H1 (cell line): Measurements from ENCODE around the gene NTN1. TPM values are rescaled to one million over a fixed set of nuclear protein-coding genes. Genes with fewer than 3 reads are reported as not detected.

Experiments used
- CTCF ChIA-PET: fragments of 300-600 bp; sonication (Branson Sonifier 250); formaldehyde crosslinking; loops from one replicate; lab custom pipeline; 2021; ENCODE audit not compliant: partially characterized antibody; lab: Charles Lee
- POLR2A ChIA-PET: fragments of 300-600 bp; sonication (Branson Sonifier 250); formaldehyde crosslinking; loops from one replicate; lab custom pipeline; 2021; ENCODE audit warnings: inconsistent platforms; ENCODE audit not compliant: partially characterized antibody; lab: Charles Lee
- DNase-seq, 2 experiments: peaks; one replicate each; pipeline versions ENCODE4 v3.0.0 to v3.0.0-alpha.2; 2010 to 2022; ENCODE audit warnings: low spot score in 2 of 2, low read depth in 1 of 2, mixed read lengths in 1 of 2
- FAIRE-seq: peaks from 2 replicates; lab custom pipeline; 2011; peaks lifted over from hg19 to GRCh38; lab: Jason Lieb, UNC
- H2AFZ ChIP-seq: 2 replicates; pipeline ENCODE4 v1.8.1; 2012; ENCODE audit warnings: low read length, inconsistent platforms
- H2AK5ac ChIP-seq: 2 replicates; pipeline ENCODE4 v1.6.1; 2013; ENCODE audit warnings: low read depth, low read length
- H2BK120ac ChIP-seq: replicated peaks from 2 replicates; pipeline ENCODE3; 2013; ENCODE audit warnings: low read depth, low read length, inconsistent platforms
- H2BK12ac ChIP-seq: 2 replicates; pipeline ENCODE4 v1.6.1; 2013; ENCODE audit warnings: low read depth, low read length
- H2BK15ac ChIP-seq: 2 replicates; pipeline ENCODE4 v1.6.1; 2013; ENCODE audit warnings: low read length
- H2BK20ac ChIP-seq: 2 replicates; pipeline ENCODE4 v1.6.1; 2013; ENCODE audit warnings: low read length
- H2BK5ac ChIP-seq: 2 replicates; pipeline ENCODE4 v1.6.1; 2013; ENCODE audit warnings: low read depth, low read length
- H3K14ac ChIP-seq: 2 replicates; pipeline ENCODE4 v1.6.1; 2013; ENCODE audit warnings: inconsistent platforms; ENCODE audit not compliant: insufficient read length
- H3K18ac ChIP-seq: 2 replicates; pipeline ENCODE4 v1.6.1; 2013; ENCODE audit warnings: low read length; ENCODE audit errors: extremely low read depth
- H3K23ac ChIP-seq: 2 replicates; pipeline ENCODE4 v1.6.1; 2013; ENCODE audit warnings: inconsistent platforms; ENCODE audit not compliant: insufficient read length
- H3K23me2 ChIP-seq: 2 replicates; pipeline ENCODE4 v1.6.1; 2013; ENCODE audit warnings: low read depth, low read length
- H3K27ac ChIP-seq: 2 replicates; pipeline ENCODE4 v1.6.1; 2011; ENCODE audit warnings: low read depth, low read length, inconsistent platforms
- H3K27me3 ChIP-seq, 4 experiments: replicated peaks in 1 of 4; 1 replicate in 1 of 4; 2 replicates in 3 of 4; pipeline versions ENCODE4 v1.6.1 to v1.8.1; 2011 to 2013; ENCODE audit warnings: low read length in 3 of 4, mild to moderate bottlenecking in 3 of 4, inconsistent platforms in 2 of 4, mixed read lengths in 2 of 4, moderate library complexity in 1 of 4; ENCODE audit not compliant: control insufficient read depth in 3 of 4, insufficient read depth in 3 of 4; ENCODE audit errors: extremely low read depth in 1 of 4
- H3K36me3 ChIP-seq, 4 experiments: 2 replicates each; pipeline versions ENCODE4 v1.6.1 to v1.8.1; 2011 to 2013; ENCODE audit warnings: mild to moderate bottlenecking in 4 of 4, low read length in 3 of 4, moderate library complexity in 2 of 4, control low read depth in 1 of 4, inconsistent platforms in 1 of 4; ENCODE audit not compliant: insufficient read depth in 4 of 4, control insufficient read depth in 2 of 4
- H3K4ac ChIP-seq: replicated peaks from 2 replicates; pipeline ENCODE3; 2013; ENCODE audit warnings: low read length, low read depth, mixed read lengths, inconsistent platforms; ENCODE audit not compliant: insufficient read length
- H3K4me1 ChIP-seq, 4 experiments: replicated peaks in 1 of 4; 1 replicate in 1 of 4; 2 replicates in 3 of 4; pipeline versions ENCODE4 v1.6.1 to v1.8.1; 2011 to 2013; ENCODE audit warnings: low read length in 3 of 4, inconsistent platforms in 2 of 4, mixed read lengths in 1 of 4; ENCODE audit not compliant: insufficient read depth in 4 of 4, control insufficient read depth in 3 of 4
- H3K4me2 ChIP-seq, 2 experiments: 2 replicates each; pipeline versions ENCODE4 v1.6.1 to v1.8.1; 2011 to 2013; ENCODE audit warnings: low read depth in 2 of 2, low read length in 2 of 2, control low read depth in 1 of 2, inconsistent platforms in 1 of 2, mild to moderate bottlenecking in 1 of 2; ENCODE audit not compliant: insufficient read depth in 1 of 2
- H3K4me3 ChIP-seq, 4 experiments: fragments of 200-600, 300-600 bp in 1 of 4; sonication (generic), shearing (Covaris generic), sonication (Bioruptor Twin) in 1 of 4; 2 replicates each; pipeline versions ENCODE4 v1.5.1 to v1.8.1; 2011 to 2016; ENCODE audit warnings: low read length in 4 of 4, low read depth in 3 of 4, control low read depth in 2 of 4, inconsistent platforms in 2 of 4, mild to moderate bottlenecking in 2 of 4, mixed read lengths in 1 of 4, moderate library complexity in 1 of 4; ENCODE audit not compliant: insufficient read depth in 2 of 4; ENCODE audit errors: extremely low read depth in 1 of 4
- H3K56ac ChIP-seq: replicated peaks from 2 replicates; pipeline ENCODE3; 2013; ENCODE audit warnings: low read depth, mild to moderate bottlenecking, mixed read lengths, low read length, inconsistent platforms; ENCODE audit not compliant: insufficient read length
- H3K79me1 ChIP-seq: 2 replicates; pipeline ENCODE4 v1.6.1; 2013; ENCODE audit warnings: low read depth, low read length, control low read depth
- H3K79me2 ChIP-seq, 2 experiments: 2 replicates each; pipeline versions ENCODE4 v1.6.1 to v1.8.1; 2012 to 2013; ENCODE audit warnings: low read length in 2 of 2, mild to moderate bottlenecking in 2 of 2, inconsistent platforms in 1 of 2; ENCODE audit not compliant: insufficient read depth in 2 of 2, control insufficient read depth in 1 of 2
- H3K9ac ChIP-seq, 4 experiments: replicated peaks in 1 of 4; 1 replicate in 1 of 4; 2 replicates in 3 of 4; pipeline versions ENCODE4 v1.6.1 to v1.8.1; 2011 to 2013; ENCODE audit warnings: low read depth in 3 of 4, low read length in 3 of 4, control low read depth in 2 of 4, mild to moderate bottlenecking in 2 of 4, moderate library complexity in 2 of 4, inconsistent platforms in 1 of 4; ENCODE audit errors: extremely low read depth in 1 of 4
- H3K9me3 ChIP-seq, 2 experiments: 2 replicates each; pipeline versions ENCODE4 v1.6.1 to v1.8.1; 2012 to 2013; ENCODE audit warnings: mild to moderate bottlenecking in 2 of 2, moderate library complexity in 2 of 2, control low read depth in 1 of 2, inconsistent platforms in 1 of 2, low read depth in 1 of 2, low read length in 1 of 2, mixed read lengths in 1 of 2; ENCODE audit not compliant: insufficient read depth in 2 of 2
- H4K20me1 ChIP-seq, 2 experiments: replicated peaks in 1 of 2; 2 replicates each; pipeline versions ENCODE3 to v1.8.1; 2011 to 2013; ENCODE audit warnings: inconsistent platforms in 2 of 2, low read length in 2 of 2, mild to moderate bottlenecking in 1 of 2; ENCODE audit not compliant: insufficient read depth in 2 of 2, control insufficient read depth in 1 of 2
- H4K5ac ChIP-seq: 2 replicates; pipeline ENCODE4 v1.6.1; 2013; ENCODE audit warnings: low read length, low read depth, mixed read lengths, inconsistent platforms; ENCODE audit not compliant: insufficient read length
- H4K8ac ChIP-seq: 2 replicates; pipeline ENCODE4 v1.8.0; 2013; ENCODE audit warnings: mild to moderate bottlenecking, moderate library complexity, low read length, inconsistent platforms; ENCODE audit not compliant: insufficient read depth; ENCODE audit errors: extremely low read depth
- H4K91ac ChIP-seq: replicated peaks from 2 replicates; pipeline ENCODE3; 2013; ENCODE audit warnings: low read length, mixed read lengths, inconsistent platforms; ENCODE audit not compliant: insufficient read length
- WGBS, 2 experiments: shearing (Covaris generic) in 1 of 2; methylation state at CpG; one replicate each; pipeline versions ENCODE4 v1.1.6 to v1.1.7; 2013 to 2015; ENCODE audit warnings: low lambda C conversion rate in 2 of 2, mixed read lengths in 2 of 2, inconsistent platforms in 1 of 2, low coverage in 1 of 2, missing lambda C conversion rate in 1 of 2; ENCODE audit not compliant: insufficient replicate concordance in 2 of 2, insufficient coverage in 1 of 2, insufficient read length in 1 of 2; ENCODE audit errors: extremely low coverage in 1 of 2, missing lambda C conversion rate in 1 of 2; 5-methylcytosine and 5-hydroxymethylcytosine counted together
- polyA plus RNA-seq, 7 experiments: library from polyadenylated mRNA; depleted of rRNA in 3 of 7; stranded (reverse) in 5 of 7; unstranded in 2 of 7; fragments of >200 nt in 5 of 7; fragments of 200-250 nt in 2 of 7; gene quantifications; 1 replicate in 5 of 7; 2 replicates in 1 of 7; 4 replicates in 1 of 7; pipeline versions ENCODE4 v1.2.1 to v1.2.3, GENCODE V29; 2011 to 2013; ENCODE audit warnings: missing spikeins in 2 of 7, mixed read lengths in 2 of 7
- total RNA-seq: library from RNA; stranded (reverse); fragmentation: NEBNext Ultra II Directional; extraction: Animal tissue kit (Norgen Biotek cat#: 25700); gene quantifications from 2 replicates; pipeline ENCODE4 v1.2.1, GENCODE V29; 2021
- TF ChIP-seq, protein P1 (sequence below): IDR thresholded peaks from 2 replicates; pipeline ENCODE4 v1.6.1; 2011; ENCODE audit warnings: low read length, improper control_type of control experiment

NTN1 gene
- total and polyA plus RNA-seq, 2 of the 8 experiments (the other 6 are each of a cell fraction or from before 2014, with no cell fraction given), result 2.0 to 2.3 TPM

DNA sequence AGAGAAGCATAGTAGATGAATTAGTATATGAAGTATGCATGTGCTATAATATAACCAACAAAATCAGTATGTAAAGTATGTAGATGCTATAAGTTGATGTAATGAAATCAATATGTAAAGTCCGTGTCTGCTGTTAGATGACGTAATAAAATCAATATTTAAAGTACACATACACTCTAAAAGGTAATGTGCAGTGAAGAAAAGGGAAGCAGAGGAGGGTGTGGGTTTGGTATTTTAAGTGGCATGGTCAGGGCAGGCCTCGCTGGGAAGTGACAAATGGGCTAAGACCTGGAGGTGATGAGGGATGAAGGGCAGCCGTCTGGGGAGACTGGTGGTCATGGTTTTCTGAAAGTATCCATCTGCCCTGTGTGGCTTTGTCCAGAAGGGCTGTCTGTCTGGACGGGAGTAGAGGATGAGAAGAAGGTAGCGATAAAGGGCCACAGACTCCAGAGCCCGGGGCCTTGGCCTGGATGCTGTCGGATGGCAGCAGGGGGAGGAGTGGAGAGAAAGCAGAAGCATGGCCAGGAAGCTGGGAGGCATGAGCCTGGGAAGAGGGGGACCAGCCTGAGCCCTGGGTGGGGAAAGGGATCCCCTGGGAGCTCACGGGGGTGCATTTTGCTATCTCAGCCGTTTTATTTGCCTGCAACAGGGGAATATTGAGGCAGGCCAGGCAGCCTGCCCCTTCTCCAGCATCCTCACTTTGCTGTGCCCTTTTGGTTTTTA, 121.6 kb downstream of the NTN1 start:
- no peaks in the 10 kb centered on the region for H3K36me3 ChIP-seq
- no peak overlapping the region for H4K8ac ChIP-seq
- H3K27ac ChIP-seq, result no peak overlapping the region
- H3K23ac ChIP-seq, result no peak overlapping the region
- no peaks in the 10 kb centered on the region for H3K79me2 ChIP-seq
- no peaks in the 10 kb centered on the region for H4K20me1 ChIP-seq
- H2BK20ac ChIP-seq, result no peak overlapping the region
- no peak overlapping the region for H2BK15ac ChIP-seq
- no peak overlapping the region for H3K4ac ChIP-seq
- no peak overlapping the region for H2AFZ ChIP-seq
- ChIA-PET POLR2A (no interaction called here), CTCF (interaction anchor here (0.6 kb wide), 1 partner anchor 20 kb away, joined by 3 read pairs; no protein-coding TSS in a partner anchor)
- H3K79me1 ChIP-seq, result no peaks in the 10 kb centered on the region
- H3K18ac ChIP-seq, result no peak overlapping the region
- H2AK5ac ChIP-seq, result no peak overlapping the region
- H3K23me2 ChIP-seq, result no peaks in the 10 kb centered on the region; the same call in 1 of the 2 replicates
- no peak overlapping the region for H4K5ac ChIP-seq
- no peak for DNase-seq
- TF ChIP-seq, protein P1, sequence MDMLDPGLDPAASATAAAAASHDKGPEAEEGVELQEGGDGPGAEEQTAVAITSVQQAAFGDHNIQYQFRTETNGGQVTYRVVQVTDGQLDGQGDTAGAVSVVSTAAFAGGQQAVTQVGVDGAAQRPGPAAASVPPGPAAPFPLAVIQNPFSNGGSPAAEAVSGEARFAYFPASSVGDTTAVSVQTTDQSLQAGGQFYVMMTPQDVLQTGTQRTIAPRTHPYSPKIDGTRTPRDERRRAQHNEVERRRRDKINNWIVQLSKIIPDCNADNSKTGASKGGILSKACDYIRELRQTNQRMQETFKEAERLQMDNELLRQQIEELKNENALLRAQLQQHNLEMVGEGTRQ, result no peak
- H2BK120ac ChIP-seq, result no peak overlapping the region
- 84% methylated on average over 10 of the region's 10 CpGs; no CpG with 5 or more reads in 1 of the 2 experiments for WGBS, 2 experiments
- no peaks in the 10 kb centered on the region for H3K27me3 ChIP-seq
- FAIRE-seq, result no peak
- H3K9me3 ChIP-seq, result no peaks in the 10 kb centered on the region
- H2BK5ac ChIP-seq, result no peak overlapping the region
- H4K91ac ChIP-seq, result no peak overlapping the region
- no peak overlapping the region for H3K4me2 ChIP-seq
- no peaks in the 10 kb centered on the region; a peak in 1 of 7 replicates for H3K4me1 ChIP-seq
- H3K56ac ChIP-seq, result no peak overlapping the region
- H2BK12ac ChIP-seq, result no peak overlapping the region
- no peak overlapping the region for H3K14ac ChIP-seq
- H3K4me3 ChIP-seq, result no peak overlapping the region
- H3K9ac ChIP-seq, result no peak overlapping the region
